OCI-LY3 (cell line): ENCODE measurements around the gene DTNA.
A peak's percentile ranks its signal among the peaks of the same experiment; 100 is the strongest.

Experiments used
- H2AFZ ChIP-seq: fragments of 200-600, 300-600 bp; shearing (Covaris generic); 2 replicates; pipeline ENCODE4 v1.6.0; 2014; ENCODE audit warnings: antibody characterized with exemption, low read depth, low read length
- H3K27ac ChIP-seq: fragments of 200-600, 300-600 bp; sonication (generic); 2 replicates; pipeline ENCODE4 v1.5.1; 2014; ENCODE audit warnings: mild to moderate bottlenecking, low read length, moderate library complexity, mixed read lengths
- H3K27me3 ChIP-seq: fragments of 200-600, 300-600 bp; sonication (generic); 2 replicates; pipeline ENCODE4 v1.6.1; 2014; ENCODE audit warnings: low read depth, low read length, mixed read lengths
- H3K36me3 ChIP-seq: fragments of 200-600, 300-600 bp; sonication (generic); replicated peaks from 2 replicates; pipeline ENCODE3; 2014; ENCODE audit warnings: low read depth, low read length, mixed read lengths
- H3K4me1 ChIP-seq: fragments of 300-600, 200-600 bp; sonication (generic); 2 replicates; pipeline ENCODE4 v1.6.1; 2014; ENCODE audit warnings: low read length, mixed read lengths
- H3K4me2 ChIP-seq: fragments of 200-600, 300-600 bp; sonication (generic); 2 replicates; pipeline ENCODE4 v1.6.1; 2014; ENCODE audit warnings: low read length, mixed read lengths
- H3K4me3 ChIP-seq: fragments of 300-600, 200-600 bp; sonication (generic); 2 replicates; pipeline ENCODE4 v1.5.1; 2014; ENCODE audit warnings: antibody characterized with exemption, mild to moderate bottlenecking, low read length, moderate library complexity
- H3K79me2 ChIP-seq: fragments of 300-600, 200-600 bp; shearing (Covaris generic); 2 replicates; pipeline ENCODE4 v1.6.1; 2014; ENCODE audit warnings: mild to moderate bottlenecking, low read length, mixed read lengths
- H3K9ac ChIP-seq: fragments of 300-600, 200-600 bp; shearing (Covaris generic); 2 replicates; pipeline ENCODE4 v1.6.0; 2014; ENCODE audit warnings: mild to moderate bottlenecking, low read length, moderate library complexity
- H3K9me3 ChIP-seq: fragments of 200-600, 300-600 bp; shearing (Covaris generic); 2 replicates; pipeline ENCODE4 v1.6.1; 2014; ENCODE audit warnings: low read length, mixed read lengths; ENCODE audit not compliant: insufficient read depth
- H4K20me1 ChIP-seq: fragments of 200-600, 300-600 bp; sonication (generic); 2 replicates; pipeline ENCODE4 v1.6.1; 2016; ENCODE audit warnings: low read length, mixed read lengths; ENCODE audit not compliant: insufficient read depth
- CTCF ChIP-seq: fragments of 200-600, 300-600 bp; sonication (generic); IDR thresholded peaks from 2 replicates; pipeline ENCODE4 v1.5.1; 2014; ENCODE audit warnings: antibody characterized with exemption, low read length, low read depth
- EZH2phosphoT487 ChIP-seq: fragments of 200-600 bp; shearing (Covaris generic); IDR thresholded peaks from 2 replicates; pipeline ENCODE4 v1.6.1; 2018; ENCODE audit warnings: antibody characterized with exemption, mixed run types, low read depth

The DTNA gene

GRCh38 chr18:34779112-34779511, 69.0 kb downstream of the DTNA start:
- no peaks in the 10 kb centered on the region for H3K79me2 ChIP-seq
- H3K9ac ChIP-seq = no peak overlapping the region
- H3K4me3 ChIP-seq = no peak overlapping the region
- H3K9me3 ChIP-seq = no peaks in the 10 kb centered on the region
- no peaks in the 10 kb centered on the region for H3K27me3 ChIP-seq
- H3K36me3 ChIP-seq = no peaks in the 10 kb centered on the region
- no peak overlapping the region for H3K4me2 ChIP-seq
- no peak overlapping the region for H2AFZ ChIP-seq
- TF ChIP-seq EZH2phosphoT487 (no peak), CTCF (no peak)
- no peaks in the 10 kb centered on the region for H3K4me1 ChIP-seq
- H3K27ac ChIP-seq = no peak overlapping the region
- H4K20me1 ChIP-seq = no peaks in the 10 kb centered on the region

- H3K27me3 ChIP-seq = no peaks in the 10 kb centered on the region
- no peak overlapping the region for H3K4me3 ChIP-seq
- no peak for TF ChIP-seq EZH2phosphoT487
- TF ChIP-seq CTCF = no peak
- no peaks in the 10 kb centered on the region for H3K79me2 ChIP-seq
- H3K4me2 ChIP-seq = no peak overlapping the region
- H2AFZ ChIP-seq = no peak overlapping the region
- no peaks in the 10 kb centered on the region for H3K9me3 ChIP-seq
- no peaks in the 10 kb centered on the region for H3K36me3 ChIP-seq
- no peak overlapping the region for H3K9ac ChIP-seq
- no peak overlapping the region for H3K27ac ChIP-seq
- H3K4me1 ChIP-seq = no peaks in the 10 kb centered on the region
- no peaks in the 10 kb centered on the region for H4K20me1 ChIP-seq
Measured at GRCh38 chr18:34780856-34781255, 70.8 kb downstream of the DTNA start.

- Histone ChIP-seq H3K4me3 (no peak overlapping the region), H4K20me1 (no peaks in the 10 kb centered on the region), H3K79me2 (no peaks in the 10 kb centered on the region), H3K27me3 (peaks cover 15% of the 10 kb centered on the region; the same call in 1 of the 2 replicates), H3K4me2 (peak overlapping the region; percentile 31; the same call in 1 of the 2 replicates), H3K4me1 (peaks cover 3% of the 10 kb centered on the region; the same call in 1 of the 2 replicates), H3K9ac (no peak overlapping the region), H2AFZ (no peak overlapping the region), H3K27ac (no peak overlapping the region), H3K36me3 (no peaks in the 10 kb centered on the region), H3K9me3 (no peaks in the 10 kb centered on the region)
- TF ChIP-seq CTCF (no peak), EZH2phosphoT487 (no peak)
Measured at GRCh38 chr18:34783501-34783900, 73.4 kb downstream of the DTNA start.

GRCh38 chr18:34786162-34786741, 76.2 kb downstream of the DTNA start:
- H3K79me2 ChIP-seq = no peaks in the 10 kb centered on the region
- H3K9me3 ChIP-seq = no peaks in the 10 kb centered on the region
- TF ChIP-seq CTCF (no peak), EZH2phosphoT487 (no peak)
- H3K36me3 ChIP-seq = no peaks in the 10 kb centered on the region
- H3K9ac ChIP-seq = no peak overlapping the region
- no peak overlapping the region for H3K27ac ChIP-seq
- no peaks in the 10 kb centered on the region for H4K20me1 ChIP-seq
- peaks cover 15% of the 10 kb centered on the region; the same call in 1 of the 2 replicates for H3K27me3 ChIP-seq
- H3K4me2 ChIP-seq = no peak overlapping the region
- H3K4me1 ChIP-seq = peaks cover 21% of the 10 kb centered on the region
- H3K4me3 ChIP-seq = no peak overlapping the region
- no peak overlapping the region for H2AFZ ChIP-seq
